Measurements from ENCODE around the gene STX11. TPM values are rescaled to one million over a fixed set of nuclear protein-coding genes. Genes with fewer than 3 reads are reported as not detected.

Gene STX11
- total RNA-seq, 1 donor = 3.5 TPM

DNA sequence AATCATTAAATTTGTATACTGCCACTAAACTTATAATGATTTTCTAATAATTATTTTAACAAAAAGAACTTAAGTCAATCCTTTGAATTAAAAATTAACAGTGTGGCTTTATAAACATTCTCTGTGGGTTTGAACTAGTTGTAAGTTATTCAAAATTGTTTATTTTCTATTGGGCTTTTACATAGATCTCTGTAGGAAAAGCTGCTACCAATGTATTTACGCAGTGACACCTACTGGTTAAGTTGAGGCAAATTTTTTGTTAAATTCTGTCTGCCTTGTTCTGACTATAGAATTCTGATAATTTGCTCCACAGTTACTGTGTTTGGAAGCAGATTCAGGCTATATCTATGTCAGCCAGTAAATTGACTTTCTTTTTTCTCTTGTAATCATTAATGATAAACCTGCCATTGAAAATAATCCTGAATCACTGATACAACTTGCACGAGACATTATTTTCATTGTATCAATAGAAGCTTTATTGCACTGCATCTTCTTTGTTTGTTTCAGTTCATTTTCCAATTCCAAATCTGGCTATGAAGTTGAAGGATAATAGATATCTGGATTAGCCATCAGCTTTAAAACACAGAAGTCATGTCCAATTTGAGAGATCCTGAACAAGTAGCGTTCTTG, 68.9 kb downstream of the STX11 start:
- TF ChIP-seq, protein P1, sequence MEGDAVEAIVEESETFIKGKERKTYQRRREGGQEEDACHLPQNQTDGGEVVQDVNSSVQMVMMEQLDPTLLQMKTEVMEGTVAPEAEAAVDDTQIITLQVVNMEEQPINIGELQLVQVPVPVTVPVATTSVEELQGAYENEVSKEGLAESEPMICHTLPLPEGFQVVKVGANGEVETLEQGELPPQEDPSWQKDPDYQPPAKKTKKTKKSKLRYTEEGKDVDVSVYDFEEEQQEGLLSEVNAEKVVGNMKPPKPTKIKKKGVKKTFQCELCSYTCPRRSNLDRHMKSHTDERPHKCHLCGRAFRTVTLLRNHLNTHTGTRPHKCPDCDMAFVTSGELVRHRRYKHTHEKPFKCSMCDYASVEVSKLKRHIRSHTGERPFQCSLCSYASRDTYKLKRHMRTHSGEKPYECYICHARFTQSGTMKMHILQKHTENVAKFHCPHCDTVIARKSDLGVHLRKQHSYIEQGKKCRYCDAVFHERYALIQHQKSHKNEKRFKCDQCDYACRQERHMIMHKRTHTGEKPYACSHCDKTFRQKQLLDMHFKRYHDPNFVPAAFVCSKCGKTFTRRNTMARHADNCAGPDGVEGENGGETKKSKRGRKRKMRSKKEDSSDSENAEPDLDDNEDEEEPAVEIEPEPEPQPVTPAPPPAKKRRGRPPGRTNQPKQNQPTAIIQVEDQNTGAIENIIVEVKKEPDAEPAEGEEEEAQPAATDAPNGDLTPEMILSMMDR (IDR thresholded peaks at IDR 0.05; ENCODE audit: insufficient read depth, low read length) = peak; percentile 67
- DNase-seq (ENCODE audit: low read depth) = peak; percentile 79
- H3K4me3 ChIP-seq (ENCODE audit: low read depth, low read length) = no peak overlapping the region

DNA sequence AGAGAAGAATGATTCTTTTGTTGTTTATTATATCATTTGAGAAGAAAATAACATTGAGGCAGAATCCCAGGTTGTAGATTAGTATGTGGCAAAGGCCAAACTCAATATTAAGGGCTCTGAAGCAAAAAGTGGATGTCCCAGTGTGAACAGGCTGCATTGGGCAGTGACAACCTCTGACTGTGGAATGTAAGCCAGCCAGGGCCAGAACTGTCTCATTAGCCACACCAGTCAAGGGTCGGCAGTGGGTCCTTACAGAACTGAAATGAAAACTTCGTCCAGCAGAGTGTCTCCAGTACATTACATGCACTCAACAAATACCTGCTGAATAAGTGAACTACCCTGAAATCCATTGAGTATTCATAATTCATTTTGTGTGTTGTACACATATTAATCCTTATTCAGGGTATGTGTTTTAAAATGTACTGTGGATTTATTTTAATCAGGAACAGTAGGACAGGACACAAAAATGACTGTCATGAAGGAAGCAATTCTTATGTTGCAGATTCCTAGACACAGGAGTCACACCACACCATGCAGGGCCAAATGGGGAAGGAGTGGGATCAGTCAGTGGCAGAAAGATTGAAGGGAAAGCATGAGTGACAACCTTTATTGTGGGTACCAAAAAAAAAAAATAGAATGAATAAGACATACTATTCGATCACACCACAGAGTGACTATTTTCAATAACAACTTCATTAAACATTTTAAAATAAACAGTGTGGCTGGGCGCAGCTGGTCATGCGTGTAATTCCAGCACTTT, 69.9 kb downstream of the STX11 start:
- DNase-seq (ENCODE audit: low read depth) = no peak
- H3K4me3 ChIP-seq (ENCODE audit: low read depth, low read length) = no peak overlapping the region
- TF ChIP-seq, protein P1 (IDR thresholded peaks at IDR 0.05; ENCODE audit: insufficient read depth, low read length) = no peak

DNA sequence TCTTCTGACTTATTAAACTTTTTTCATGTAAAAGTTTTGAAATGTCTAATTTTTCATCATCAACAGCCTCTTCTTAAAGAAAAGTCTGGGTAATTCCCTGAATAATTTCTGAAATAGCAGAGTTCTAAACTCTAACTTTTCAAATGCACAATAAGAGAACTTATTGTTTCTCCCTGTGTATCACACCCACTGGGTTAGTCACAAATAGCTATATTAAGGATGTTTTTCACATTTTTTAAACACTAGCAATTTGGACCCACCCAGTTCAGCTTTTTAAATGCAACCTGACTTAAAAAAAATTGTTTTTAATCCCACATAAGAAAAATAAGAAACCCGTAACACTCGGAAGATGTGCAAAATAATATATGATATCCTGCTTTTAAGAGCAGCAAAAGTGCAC, 73.4 kb downstream of the STX11 start:
- no peak overlapping the region for H3K4me3 ChIP-seq (ENCODE audit: low read depth, low read length)
- DNase-seq (ENCODE audit: low read depth) = peak; percentile 40
- TF ChIP-seq, protein P1 (IDR thresholded peaks at IDR 0.05; ENCODE audit: insufficient read depth, low read length) = no peak

DNA sequence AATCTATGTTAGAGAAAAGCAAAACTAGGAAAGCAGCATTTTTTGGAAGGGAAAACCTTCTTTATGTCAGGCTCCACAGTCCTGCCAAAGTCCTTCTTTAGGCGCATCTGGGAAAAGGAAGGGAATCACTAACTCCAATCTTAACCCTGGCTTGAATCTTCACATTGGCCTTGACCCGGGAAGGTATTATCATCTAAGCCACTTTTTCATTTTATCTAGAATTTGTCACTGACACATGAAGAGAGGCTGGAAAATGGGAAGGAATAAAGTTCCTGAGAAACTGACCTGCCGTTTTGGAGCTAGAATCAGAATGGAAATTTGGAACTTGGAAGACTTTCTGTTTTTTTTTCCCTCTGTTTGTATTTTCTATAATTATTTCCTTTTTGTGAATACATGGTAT, 81.4 kb downstream of the STX11 start:
- H3K4me3 ChIP-seq (ENCODE audit: low read depth, low read length) = no peak overlapping the region
- no peak for DNase-seq (ENCODE audit: low read depth)
- TF ChIP-seq, protein P1 (IDR thresholded peaks at IDR 0.05; ENCODE audit: insufficient read depth, low read length) = no peak

DNA sequence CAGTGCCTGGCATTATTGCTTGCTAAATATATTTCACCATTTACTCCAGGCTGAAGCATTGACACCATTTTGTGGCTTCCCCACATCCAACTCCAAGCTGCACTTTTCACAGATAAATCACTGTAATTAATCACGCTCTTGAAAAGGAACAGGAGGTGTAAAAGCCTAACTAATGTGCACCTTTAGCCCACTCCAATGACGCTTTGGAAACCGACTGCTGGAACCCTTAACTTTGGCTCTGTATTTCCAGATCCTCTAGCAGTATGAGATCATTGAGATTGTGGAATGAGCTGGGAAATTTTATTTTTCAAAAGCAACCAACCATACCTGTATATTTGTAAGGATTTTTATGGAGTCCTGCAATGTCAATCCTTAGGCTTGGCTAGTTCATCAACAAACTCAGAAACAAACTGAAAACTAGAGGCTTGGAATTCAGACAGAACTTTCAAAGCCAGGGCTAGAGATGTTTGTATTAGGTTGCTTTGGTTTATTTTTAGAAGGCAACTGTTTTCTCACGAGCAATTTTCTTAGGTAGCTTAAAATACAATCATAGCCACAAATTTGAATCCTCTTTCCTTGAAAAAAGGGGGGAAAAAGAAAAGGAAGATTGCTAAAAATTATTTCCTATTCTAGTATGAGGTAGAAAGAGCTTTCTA, 82.0 kb downstream of the STX11 start:
- TF ChIP-seq, protein P1 (IDR thresholded peaks at IDR 0.05; ENCODE audit: insufficient read depth, low read length) = no peak
- no peak for DNase-seq (ENCODE audit: low read depth)
- no peak overlapping the region for H3K4me3 ChIP-seq (ENCODE audit: low read depth, low read length)

DNA sequence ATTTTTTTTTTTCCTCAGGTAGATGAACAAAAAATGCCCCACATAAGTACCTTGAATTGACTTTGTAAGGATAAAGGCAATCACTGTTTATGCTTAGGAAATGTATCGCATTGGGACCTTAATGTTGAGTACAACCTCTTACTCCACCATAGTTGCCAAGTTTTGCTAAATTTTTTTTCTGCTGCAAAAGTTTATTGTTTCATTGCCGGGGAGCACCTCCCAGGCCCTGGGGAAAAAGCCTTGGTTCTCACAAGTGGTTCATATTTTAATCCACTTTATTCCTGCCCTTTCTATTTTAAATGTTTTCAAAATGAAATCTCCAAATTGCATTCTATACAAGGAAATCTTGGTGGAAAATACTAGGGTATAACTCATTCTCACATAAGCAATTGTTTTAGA, 82.5 kb downstream of the STX11 start:
- TF ChIP-seq, protein P1 (IDR thresholded peaks at IDR 0.05; ENCODE audit: insufficient read depth, low read length) = no peak

More for the DNA sequence above, 82.5 kb downstream of the STX11 start:
- no peak overlapping the region for H3K4me3 ChIP-seq (ENCODE audit: low read depth, low read length)
- peak; percentile 46 for DNase-seq (ENCODE audit: low read depth)

Data from fibroblast of the aortic adventitia (primary cell).